ENCODE results near the gene OTOP2.

- no peak for TF ChIP-seq CTCF (IDR thresholded peaks at IDR 0.05)
- TF ChIP-seq POLR2A (IDR thresholded peaks at IDR 0.05), result no peak
- TF ChIP-seq POLR2AphosphoS5 (IDR thresholded peaks at IDR 0.05), result no peak
- no peak for TF ChIP-seq EP300 (IDR thresholded peaks at IDR 0.05)
These were observed 7.8 kb upstream of the OTOP2 start for GRCh38 chr17:74916136-74916850.
